Measurements from ENCODE around the gene CHCHD4.
"Not testable (repeated sequence)": the region's sequence is repeated elsewhere in the genome, so short reads cannot be mapped to it uniquely, and the experiment has no call there.

The CHCHD4 gene

DNA sequence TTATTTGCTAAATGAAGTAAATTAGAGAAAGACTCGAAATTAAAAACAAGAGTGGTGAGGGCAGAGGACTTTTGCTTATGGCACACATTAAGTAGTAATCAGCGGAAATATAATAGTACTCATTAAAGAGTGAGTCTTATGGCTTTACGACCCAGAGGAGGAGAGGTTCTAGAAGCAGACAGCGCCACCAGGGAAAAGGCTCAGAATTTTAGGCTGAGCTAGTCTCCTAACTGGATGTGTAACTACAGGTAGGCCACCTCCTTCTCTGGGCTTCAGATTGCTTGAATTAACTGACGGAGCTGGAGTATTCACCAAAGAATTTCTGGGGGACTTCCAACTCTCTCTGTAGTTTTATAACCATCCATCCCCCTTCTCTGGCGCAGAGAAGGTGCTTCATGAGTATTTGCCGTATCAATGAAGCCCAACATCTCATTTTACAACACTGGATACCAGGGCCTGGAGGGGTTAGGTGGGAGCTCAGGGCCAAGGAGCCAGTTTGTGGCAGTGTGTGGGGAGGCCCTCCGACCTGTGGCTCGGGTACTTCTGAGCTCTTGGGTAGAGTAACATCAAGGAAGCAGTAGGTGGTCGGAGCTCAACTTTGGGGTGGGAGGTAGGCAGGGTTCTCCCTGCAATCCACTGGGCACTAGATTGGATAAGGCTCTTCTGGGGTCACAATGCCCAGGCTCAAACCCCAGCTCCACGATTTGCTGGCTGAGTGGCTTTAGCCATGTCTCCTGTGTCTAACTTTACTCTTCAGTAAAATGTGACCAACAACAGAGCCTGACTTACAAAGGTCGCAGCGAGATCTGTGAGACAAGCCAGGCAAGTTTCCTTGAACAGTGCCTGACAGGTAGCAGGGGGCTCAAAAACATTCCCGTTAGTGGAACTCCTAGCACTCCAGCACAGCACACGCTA, 1.1 kb downstream of the CHCHD4 start:
- no peak for FAIRE-seq
- no peak for DNase-seq (ENCODE audit: insufficient read length, low spot score)

DNA sequence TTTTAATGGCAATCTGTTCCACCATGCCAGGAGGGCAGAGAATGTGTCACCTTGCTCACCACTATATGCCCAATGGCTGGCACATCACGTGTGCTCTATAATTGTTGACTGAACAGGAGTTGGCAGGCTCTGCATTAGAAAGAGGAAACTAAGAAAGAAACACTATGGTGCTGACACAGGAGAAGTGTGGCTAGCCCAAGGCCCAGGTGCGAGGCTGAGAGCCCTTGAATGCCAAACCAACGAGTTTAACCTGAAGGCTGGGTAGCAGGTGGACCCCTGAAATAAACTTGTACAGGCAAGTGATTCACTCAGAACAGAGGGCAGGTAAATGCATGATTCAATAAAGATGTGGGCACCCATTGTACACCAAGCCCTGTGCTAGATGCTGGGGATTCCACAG, 2.4 kb downstream of the CHCHD4 start:
- DNase-seq (ENCODE audit: insufficient read length, low spot score) = no peak
- no peak for FAIRE-seq

DNA sequence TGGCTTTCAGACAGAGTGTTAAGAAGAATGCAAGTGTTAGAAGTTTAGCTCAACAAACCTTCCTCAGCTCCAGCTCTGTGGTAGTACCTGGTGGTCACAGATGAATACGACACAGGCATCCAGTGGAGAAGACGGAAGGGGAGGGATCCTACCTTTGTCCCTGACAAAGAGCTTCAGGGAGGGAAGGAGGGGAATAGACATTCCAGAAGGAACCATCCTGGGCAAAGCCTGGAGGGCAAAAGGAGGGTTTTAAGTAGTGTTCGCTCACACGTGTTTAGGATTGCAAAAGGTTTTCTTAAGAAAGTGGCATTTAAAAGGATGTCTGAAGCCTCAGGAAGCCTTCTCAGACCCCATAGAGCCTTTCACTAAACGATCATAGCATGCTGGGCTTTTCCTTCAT, 2.8 kb downstream of the CHCHD4 start:
- no peak for FAIRE-seq
- no peak for DNase-seq (ENCODE audit: insufficient read length, low spot score)

DNA sequence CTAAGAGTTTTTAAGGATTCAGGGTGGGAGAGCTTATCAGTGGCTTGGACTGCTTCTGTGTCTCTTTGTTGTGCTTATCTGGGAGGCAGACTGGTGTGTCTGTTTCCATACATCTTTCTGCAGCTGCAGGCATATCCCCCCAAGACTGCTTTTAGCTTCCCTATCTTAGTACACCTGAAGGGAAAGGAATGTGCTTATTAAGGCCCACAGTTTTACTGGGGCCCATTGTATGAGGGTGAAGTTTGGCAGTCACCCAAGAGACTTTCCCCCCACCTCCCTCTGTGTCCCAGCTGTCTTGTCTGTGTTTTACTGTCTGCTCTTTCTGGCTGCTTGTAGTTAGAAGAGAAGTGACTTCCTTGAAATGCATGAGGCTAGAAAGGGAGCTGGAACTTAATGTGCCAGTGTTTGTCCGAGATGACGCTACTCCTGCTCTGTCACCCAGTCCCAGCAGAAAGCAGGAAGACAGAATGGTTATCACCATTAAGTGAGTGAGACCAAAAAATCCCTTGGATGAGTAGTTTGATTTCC, 3.7 kb downstream of the CHCHD4 start:
- DNase-seq (ENCODE audit: insufficient read length, low spot score); FAIRE-seq: not testable (repeated sequence)

DNA sequence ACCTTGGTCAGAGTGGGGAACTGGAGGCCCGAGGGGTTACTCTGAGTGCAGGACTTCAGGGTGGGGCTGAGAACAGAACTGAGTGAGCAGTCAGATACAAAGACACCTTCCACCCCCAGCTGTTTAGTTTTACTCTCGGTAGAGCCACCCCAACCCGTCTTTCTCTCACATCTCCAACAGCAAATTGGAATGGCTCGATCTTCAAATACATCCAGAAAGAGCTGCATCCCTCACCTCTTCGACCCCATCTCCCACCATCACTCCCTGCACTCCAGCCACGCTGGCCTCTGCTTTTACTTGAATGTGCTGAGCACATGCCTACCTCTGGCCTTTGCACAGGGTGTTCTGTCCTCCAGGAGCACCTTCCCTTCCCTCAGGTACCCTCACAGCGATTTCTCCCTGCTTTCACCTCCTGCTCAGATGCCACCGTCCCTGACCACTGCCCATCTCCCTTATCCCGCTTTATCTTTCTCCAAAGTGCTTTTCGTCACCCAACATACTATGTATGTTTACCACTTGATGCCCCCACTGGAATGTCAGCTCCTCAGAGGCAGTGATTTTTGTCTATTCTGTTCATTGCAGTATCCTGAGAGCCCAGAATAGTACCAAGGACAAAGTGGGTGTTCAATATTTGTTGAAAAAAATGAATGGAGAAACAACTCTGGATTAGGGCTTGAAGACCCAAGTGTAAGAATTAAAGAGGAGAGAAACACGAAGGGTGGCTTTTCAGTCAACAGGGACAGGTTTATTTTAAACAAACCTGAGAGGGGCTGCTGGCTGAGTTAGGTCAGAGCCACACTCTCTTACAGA, 4.4 kb downstream of the CHCHD4 start:
- FAIRE-seq (no peak), DNase-seq (ENCODE audit: insufficient read length, low spot score) (no peak)

DNA sequence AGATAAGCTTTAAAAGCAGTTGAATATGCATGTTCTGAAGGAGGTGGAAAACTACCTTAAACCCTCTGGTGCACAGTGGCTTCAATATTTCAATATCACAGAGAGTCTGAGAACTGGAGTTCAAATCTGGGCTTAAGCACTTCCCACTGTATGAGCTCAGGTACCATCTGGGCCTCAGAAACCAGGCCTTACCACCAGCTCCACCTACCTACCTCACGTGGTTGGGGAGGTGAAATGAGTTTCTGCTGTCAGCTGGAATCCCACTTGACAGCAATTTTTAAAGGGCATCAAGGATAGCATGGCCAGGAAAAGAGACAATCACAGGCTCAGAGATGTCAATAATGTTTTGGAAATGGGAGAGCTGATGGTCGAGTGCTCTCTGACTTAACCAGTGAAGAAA, 5.0 kb downstream of the CHCHD4 start:
- DNase-seq (ENCODE audit: insufficient read length, low spot score) (no peak), FAIRE-seq (no peak)

DNA sequence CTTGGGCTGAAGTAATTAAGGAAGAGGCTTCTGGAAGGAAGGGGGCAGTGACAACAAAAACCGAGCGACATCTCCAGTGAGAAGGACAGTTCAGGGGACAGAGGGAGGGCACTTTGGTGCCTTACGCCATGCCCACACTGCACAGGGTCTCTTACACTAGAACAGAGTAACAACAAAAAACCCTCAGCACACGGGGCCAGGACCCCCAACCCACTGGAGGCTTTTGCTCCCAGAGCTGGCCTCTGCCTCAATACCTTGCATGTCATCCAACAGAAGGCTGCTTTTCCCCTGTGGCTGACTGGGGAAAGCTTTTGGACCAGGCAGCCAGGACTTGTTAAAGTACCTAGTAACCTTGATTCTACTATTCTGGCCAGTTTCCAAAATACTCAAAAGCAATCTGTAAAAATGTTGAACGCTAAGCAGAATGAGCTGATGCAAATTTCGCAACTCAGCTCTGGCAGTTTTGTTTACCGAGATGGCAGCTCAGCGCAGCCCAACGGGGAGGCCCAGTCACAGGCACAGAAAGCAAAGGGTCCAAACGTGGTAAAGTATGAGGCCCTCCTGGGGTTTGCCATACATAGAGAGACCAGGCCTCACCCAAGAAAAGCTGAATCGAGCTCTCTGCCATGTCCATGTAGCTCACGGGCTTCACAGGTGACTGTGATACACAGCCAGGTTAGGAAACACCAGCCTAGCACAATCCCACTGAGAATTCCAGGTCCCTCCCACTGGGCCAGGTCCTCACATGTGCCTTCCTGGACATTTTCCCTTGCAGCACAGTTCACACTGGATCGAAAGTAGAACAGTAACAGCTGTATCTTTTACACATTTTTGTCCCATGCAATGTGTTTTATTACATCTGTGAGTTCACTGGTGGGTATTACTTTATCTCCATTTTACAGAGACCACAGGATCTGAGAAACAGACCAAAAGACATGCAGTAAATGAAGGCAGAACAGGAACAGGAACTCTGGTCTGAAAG, 6.0 kb downstream of the CHCHD4 start:
- FAIRE-seq = no peak
- no peak for DNase-seq (ENCODE audit: insufficient read length, low spot score)

DNA sequence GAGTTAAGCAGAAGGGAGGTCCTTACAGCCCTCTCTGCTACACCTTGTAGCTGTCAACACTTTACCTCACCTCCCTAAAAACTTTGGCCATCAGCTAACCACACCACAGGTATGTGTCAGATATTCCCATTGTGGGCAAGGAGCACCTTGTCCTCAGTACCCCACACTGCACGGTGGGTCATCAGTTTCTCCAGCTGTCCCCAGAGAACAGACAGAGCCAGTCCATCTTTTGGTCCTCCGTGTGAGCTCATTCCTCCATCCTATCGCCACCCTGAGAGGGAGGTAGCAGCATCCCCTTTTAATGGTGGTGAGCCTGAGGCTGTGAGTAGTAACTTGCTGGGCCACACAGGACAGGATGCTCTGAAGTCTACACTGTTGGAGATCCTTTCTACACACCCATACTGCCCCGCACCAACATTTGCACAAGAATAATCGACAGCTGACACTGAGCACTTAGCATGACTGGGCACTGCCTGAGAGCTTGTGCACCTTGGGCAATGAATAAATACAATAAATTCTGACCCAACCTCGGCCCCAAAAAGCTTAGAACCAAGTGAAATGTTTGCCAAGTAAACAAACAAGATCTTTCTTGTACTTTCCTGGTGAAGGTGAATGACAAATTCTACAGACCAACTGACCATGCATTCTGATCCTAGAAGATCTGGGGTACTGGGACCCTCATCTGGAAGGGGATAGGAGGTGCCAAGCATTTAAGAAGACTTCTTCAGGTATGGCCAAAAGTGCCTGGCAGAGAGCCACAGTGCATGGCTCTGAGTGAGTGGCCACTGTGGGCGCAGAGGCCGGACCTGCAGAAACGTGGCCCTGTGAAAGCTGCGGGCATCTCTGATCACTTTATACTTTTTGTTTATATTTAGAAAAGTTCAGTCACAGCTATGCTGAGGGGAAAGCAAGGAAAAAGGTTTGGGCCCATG, 6.9 kb downstream of the CHCHD4 start:
- DNase-seq (ENCODE audit: insufficient read length, low spot score) (no peak), FAIRE-seq (no peak)

DNA sequence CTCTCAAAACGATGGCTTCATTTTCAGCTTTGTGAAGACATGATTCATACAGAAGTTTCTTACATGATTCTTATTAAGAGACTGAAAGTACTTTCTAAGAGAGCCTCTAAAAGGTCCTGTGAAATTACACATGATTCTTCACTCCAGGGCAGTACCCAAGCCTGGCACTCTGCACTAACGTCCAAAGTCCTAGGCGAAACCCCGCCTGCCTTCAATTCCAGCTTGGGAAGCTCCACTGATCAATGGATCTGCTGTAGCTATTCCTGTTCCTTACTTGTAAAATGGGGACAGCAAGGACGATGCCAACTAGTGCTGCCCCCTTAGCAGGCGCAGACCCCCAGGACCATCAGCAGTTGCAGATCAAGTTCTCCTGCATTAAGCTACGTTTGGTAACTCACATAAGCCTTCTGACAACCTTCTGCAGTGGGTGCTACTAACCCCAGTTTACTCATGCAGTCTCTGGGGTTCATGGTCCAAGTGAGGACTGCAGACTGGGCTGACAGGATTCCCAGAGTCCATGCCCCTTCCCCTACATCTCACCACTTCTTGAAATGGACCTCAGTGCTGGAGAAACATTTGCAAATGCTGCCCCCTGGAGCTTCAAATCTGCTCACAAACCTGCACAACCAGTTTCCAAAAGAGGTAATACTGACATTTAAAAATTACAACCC, 10.6 kb downstream of the CHCHD4 start:
- no peak for DNase-seq (ENCODE audit: insufficient read length, low spot score)
- no peak for FAIRE-seq

DNA sequence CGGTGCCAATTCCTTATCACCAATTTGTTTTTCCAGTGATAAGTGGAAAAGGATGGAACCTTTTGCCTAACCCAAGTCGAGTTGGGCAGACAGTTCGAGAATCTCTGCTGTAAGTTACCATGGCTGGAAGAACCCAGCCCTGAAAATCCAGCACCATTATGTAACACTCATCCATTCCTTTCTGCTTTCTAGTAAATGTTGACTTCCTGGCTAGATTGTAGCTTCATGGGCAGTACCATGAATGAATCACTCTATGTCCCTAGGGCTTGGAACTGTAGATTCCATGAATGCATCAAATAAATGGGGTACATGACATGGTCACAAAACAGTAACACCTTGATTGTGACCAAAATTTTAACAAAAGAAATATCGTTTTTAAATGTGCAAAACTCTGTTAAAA, 14.0 kb downstream of the CHCHD4 start:
- no peak for DNase-seq (ENCODE audit: insufficient read length, low spot score)
- FAIRE-seq = no peak

DNA sequence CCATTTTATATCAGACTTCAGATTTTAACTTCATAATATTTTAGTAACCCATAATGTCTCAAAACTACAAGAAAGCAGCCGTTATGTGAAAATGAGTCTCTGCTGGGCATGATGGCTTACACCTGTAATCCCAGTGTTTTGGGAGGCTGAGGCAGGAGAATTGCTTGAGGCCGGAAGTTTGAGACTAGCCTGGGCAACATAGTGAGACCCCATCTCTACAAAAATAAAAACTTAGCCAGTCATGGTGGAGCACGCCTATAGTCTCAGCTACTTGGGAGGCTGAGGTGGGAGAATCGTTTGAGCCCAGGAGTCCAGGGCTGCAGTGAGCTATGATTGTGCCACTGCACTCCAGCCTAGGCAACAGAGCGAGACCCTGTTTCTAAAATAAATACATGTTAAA, 14.8 kb downstream of the CHCHD4 start:
- FAIRE-seq; DNase-seq (ENCODE audit: insufficient read length, low spot score): not testable (repeated sequence)

DNA sequence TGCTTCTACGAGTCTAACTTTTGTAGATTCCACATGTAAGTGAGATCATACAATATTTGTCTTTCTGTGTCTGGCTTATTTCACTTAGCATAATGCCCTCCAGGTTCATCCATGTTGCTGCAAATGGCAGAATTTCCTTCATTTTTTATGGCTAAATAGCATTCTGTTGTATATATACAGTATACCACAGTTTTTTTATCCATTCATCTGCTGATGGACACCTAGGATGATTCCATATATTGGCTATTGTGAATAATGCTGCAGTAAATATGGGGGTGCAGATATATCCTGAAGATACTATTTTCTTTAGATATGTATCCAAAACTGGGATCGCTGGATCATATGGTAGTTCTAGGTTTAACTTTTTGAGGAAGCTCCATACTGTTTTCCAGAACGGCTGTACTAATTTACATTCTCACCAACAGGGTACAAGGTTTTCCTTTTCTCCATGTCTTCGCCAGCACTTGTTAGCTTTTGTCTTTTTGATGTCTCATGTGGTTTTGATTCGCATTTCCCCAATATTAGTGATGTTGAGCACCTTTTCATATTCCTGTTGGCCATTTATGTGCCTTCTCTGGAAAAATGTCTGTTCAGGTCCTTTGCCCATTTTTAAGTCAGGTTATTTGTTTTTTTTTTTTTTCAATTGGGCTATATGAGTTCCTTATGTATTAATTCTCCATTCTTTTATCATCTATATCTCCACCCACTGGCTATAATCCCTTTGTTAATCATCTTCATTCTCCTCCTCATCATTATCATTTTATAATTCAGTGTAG, 26.9 kb downstream of the CHCHD4 start:
- FAIRE-seq (no peak), DNase-seq (ENCODE audit: insufficient read length, low spot score) (no peak)

DNA sequence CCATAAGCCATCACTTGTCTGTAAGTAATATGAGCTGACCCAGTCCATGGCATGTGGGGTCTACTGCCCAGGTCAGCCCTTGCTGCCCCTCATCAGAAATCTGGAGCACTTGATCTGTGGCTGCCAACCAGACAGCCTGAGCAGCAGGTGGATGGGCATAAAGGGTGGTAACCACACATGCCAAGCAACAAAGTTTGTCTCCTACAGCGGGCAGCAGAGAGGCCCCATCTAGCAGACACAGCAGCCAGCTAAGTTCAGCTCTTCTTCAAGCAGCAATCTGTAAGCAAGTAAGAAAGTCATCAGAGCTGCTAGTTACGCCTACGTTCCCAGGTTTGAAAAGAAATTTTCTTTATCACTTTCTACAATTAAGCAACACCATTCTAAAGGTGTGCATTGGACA, 27.9 kb downstream of the CHCHD4 start:
- FAIRE-seq (peak; percentile 40), DNase-seq (ENCODE audit: insufficient read length, low spot score) (no peak)

DNA sequence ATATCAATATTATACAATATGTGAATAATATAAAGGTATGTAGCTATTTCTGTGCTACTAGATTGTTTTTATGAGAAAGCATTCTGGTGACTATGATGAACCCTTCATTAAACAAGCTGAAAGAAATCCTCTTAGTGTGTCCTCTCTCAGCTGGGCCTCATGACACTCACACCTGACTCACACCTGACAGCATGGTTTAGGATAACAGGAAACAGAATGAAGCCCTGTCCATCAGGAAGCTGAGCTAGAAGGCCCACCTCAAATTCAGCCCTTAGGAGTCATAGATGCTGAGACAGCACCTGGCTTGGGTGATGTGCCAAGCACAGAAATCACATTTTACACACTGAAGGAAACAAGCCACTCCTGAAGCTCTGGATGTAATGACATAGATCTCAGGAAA, 30.8 kb downstream of the CHCHD4 start:
- FAIRE-seq (no peak), DNase-seq (ENCODE audit: insufficient read length, low spot score) (no peak)

DNA sequence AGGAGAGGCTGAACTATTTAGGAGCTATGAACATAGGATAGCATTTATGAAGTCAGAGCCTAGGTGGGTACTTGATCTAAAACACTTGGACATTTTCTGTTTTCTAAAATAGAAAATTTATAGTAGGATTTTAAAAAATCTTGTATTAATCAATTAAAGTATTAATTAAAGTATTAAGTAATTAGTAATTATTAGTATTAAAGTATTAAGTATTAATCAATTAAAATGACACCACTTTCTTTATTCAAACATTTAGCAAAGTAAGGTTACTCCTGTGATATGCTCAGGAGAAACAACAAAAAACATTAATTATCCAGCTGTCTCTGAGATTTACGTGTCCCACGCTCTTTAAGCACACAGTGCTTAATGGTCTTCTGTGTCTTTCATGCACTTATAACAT, 32.2 kb downstream of the CHCHD4 start:
- no peak for DNase-seq (ENCODE audit: insufficient read length, low spot score)
- FAIRE-seq = no peak

DNA sequence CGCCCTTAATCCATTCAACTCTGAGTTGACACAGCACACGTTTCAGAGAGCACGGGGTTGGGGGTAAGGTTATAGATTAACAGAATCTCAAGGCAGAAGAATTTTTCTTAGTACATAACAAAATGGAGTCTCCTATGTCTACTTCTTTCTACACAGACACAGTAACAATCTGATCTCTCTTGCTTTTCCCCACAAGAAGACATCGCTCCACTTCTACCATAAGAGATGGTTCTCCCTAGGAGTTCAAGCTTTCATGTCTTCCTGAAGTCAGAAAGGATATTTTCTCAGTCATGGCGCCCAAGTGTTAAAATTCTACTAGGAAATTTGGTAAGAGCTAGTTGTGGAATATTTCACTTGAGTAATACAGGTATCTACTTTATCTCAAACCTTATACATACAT, 32.7 kb downstream of the CHCHD4 start:
- not testable (repeated sequence) for DNase-seq (ENCODE audit: insufficient read length, low spot score); FAIRE-seq

DNA sequence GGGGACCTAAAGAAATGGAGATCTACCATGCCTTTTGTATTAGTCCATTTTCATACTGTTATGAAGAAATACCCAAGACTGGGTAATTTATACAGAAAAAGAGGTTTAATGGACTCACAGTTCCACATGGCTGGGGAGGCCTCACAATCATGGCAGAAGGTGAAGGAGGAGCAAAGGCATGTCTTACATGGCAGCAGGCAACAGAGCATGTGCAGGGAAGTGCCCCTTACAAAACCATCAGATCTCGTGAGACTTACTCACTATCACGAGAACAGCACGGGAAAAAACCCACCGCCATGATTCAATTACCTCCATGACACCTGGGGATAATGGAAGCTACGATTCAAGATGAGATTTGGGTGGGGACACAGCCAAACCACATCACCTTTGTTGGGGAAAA, 37.2 kb downstream of the CHCHD4 start:
- FAIRE-seq = not testable (repeated sequence)

DNA sequence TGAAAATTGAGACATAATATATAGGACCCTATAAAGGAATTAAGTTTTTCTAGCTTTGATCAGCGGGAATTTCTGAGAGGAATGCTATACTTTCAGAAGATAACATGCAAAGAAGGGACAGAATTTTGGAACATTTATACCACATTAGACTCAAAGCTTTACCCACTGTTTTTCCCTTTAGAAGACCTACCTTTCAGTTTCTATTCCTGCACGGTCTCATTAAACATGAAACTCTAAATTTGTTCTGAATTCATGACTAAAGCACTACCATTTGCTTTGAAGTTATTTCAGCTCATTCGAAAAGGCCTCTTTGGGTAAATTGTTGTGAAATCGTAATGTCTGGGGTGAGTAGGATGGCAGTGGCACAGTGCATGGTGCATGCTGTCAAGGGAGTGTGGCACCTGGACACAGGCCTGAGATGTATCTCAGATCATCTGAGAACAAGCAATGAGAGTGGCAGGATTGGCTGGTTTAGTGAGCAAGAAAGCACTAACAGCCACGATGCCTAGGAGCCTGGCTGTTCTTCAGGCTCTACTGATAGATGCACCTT, 42.5 kb downstream of the CHCHD4 start:
- no peak for FAIRE-seq
- no peak for DNase-seq (ENCODE audit: insufficient read length, low spot score)

More for the DNA sequence above, 37.2 kb downstream of the CHCHD4 start:
- not testable (repeated sequence) for DNase-seq (ENCODE audit: insufficient read length, low spot score)
